Adrenal gland (tissue), 5 donors: ENCODE results near the gene FARS2.

Experiments used
- CTCF ChIP-seq, 6 experiments: fragments of 450-650 bp in 4 of 6; fragments of 200-600 bp in 2 of 6; sonication (generic) in 1 of 6; IDR thresholded peaks; 1 replicate in 5 of 6; 2 replicates in 1 of 6; pipeline versions ENCODE4 v1.5.1 to v1.8.0; 2016 to 2021; ENCODE audit warnings: antibody characterized with exemption in 6 of 6, mild to moderate bottlenecking in 2 of 6, moderate library complexity in 1 of 6
- POLR2A ChIP-seq, 2 donors: fragments of 450-650 bp; IDR thresholded peaks; one replicate each; pipeline ENCODE4 v1.6.1; 2017; ENCODE audit warnings: antibody characterized with exemption in 2 of 2, mild to moderate bottlenecking in 2 of 2, moderate library complexity in 1 of 2
- donor health status: DM: no; HTN: no; CAD: no.

- no peak for TF ChIP-seq CTCF (IDR thresholded peaks at IDR 0.05)
- no peak for TF ChIP-seq POLR2A (IDR thresholded peaks at IDR 0.05)
These were observed 488.4 kb downstream of the FARS2 start for GRCh38 chr6:5749651-5750215.
